SK-N-SH (cell line): ENCODE measurements around the gene UBR3. TPM values are rescaled to one million over a fixed set of nuclear protein-coding genes. Genes with fewer than 3 reads are reported as not detected.
A peak's percentile ranks its signal among the peaks of the same experiment; 100 is the strongest.

Experiments
- CTCF ChIA-PET: fragments of 300-600, 350-600 bp; formaldehyde crosslinking; extraction: SDS; loops from one replicate; lab custom pipeline; 2021; lab: Yijun Ruan, JAX
- POLR2A ChIA-PET: fragments of 350-600 bp; sonication (Branson Sonifier 250); formaldehyde crosslinking; extraction: SDS; loops from one replicate; lab custom pipeline; 2020; ENCODE audit warnings: antibody characterized with exemption, inconsistent platforms; lab: Yijun Ruan, JAX
- DNase-seq: peaks from one replicate; pipeline ENCODE4 v3.0.0; 2012
- H2AFZ ChIP-seq: fragments of 200-600 bp; sonication (generic); 2 replicates; pipeline ENCODE4 v1.8.1; 2016; ENCODE audit warnings: antibody characterized with exemption, mild to moderate bottlenecking, low read depth
- H3F3A ChIP-seq: fragments of 200-600 bp; sonication (generic); replicated peaks from 2 replicates; pipeline ENCODE3; 2016; ENCODE audit warnings: antibody characterized with exemption, mild to moderate bottlenecking; ENCODE audit not compliant: insufficient read depth
- H3K27ac ChIP-seq, 2 experiments: fragments of 200-500 bp in 1 of 2; fragments of 200-600 bp in 1 of 2; sonication (Bioruptor generic) in 1 of 2; sonication (generic), shearing (Covaris generic) in 1 of 2; 2 replicates each; pipeline versions ENCODE4 v1.5.1 to v1.6.1; 2014 to 2016; ENCODE audit warnings: low read depth in 2 of 2, inconsistent platforms in 1 of 2, low read length in 1 of 2, mild to moderate bottlenecking in 1 of 2, mixed read lengths in 1 of 2
- H3K27me3 ChIP-seq: fragments of 200-600 bp; sonication (generic), shearing (Covaris generic); 2 replicates; pipeline ENCODE4 v1.6.1; 2016; ENCODE audit warnings: mixed run types; ENCODE audit not compliant: insufficient read depth
- H3K36me3 ChIP-seq, 2 experiments: fragments of 200-500 bp in 1 of 2; fragments of 200-600 bp in 1 of 2; sonication (Bioruptor generic) in 1 of 2; sonication (generic) in 1 of 2; replicated peaks in 1 of 2; 2 replicates each; pipeline versions ENCODE3 to v1.5.1; 2014 to 2016; ENCODE audit warnings: low read length in 1 of 2, mild to moderate bottlenecking in 1 of 2; ENCODE audit not compliant: insufficient read depth in 2 of 2, control insufficient read depth in 1 of 2
- H3K4me1 ChIP-seq, 2 experiments: fragments of 200-500 bp in 1 of 2; fragments of 200-600 bp in 1 of 2; sonication (Bioruptor generic) in 1 of 2; sonication (generic), shearing (Covaris generic) in 1 of 2; 2 replicates each; pipeline versions ENCODE4 v1.5.1 to v1.6.1; 2014 to 2016; ENCODE audit warnings: low read depth in 1 of 2, low read length in 1 of 2, mixed run types in 1 of 2; ENCODE audit not compliant: insufficient read depth in 2 of 2, control insufficient read depth in 1 of 2
- H3K4me2 ChIP-seq: fragments of 200-600 bp; sonication (generic), shearing (Covaris generic); 2 replicates; pipeline ENCODE4 v1.6.1; 2017; ENCODE audit warnings: mixed run types
- H3K4me3 ChIP-seq, 2 experiments: fragments of 200-500 bp in 1 of 2; fragments of 200-600 bp in 1 of 2; sonication (Bioruptor generic) in 1 of 2; sonication (generic), shearing (Covaris generic) in 1 of 2; 2 replicates each; pipeline versions ENCODE4 v1.5.1 to v1.8.1; 2014 to 2016; ENCODE audit warnings: low read depth in 2 of 2, inconsistent platforms in 1 of 2, low read length in 1 of 2, mild to moderate bottlenecking in 1 of 2, mixed read lengths in 1 of 2, moderate library complexity in 1 of 2
- H3K79me2 ChIP-seq: fragments of 200-600 bp; sonication (generic); 2 replicates; pipeline ENCODE4 v1.8.1; 2017; ENCODE audit warnings: mild to moderate bottlenecking; ENCODE audit not compliant: insufficient read depth
- H3K9ac ChIP-seq: fragments of 200-600 bp; sonication (generic); 2 replicates; pipeline ENCODE4 v1.6.1; 2017; ENCODE audit warnings: mixed run types
- H3K9me2 ChIP-seq: fragments of 200-600 bp; sonication (generic); 2 replicates; pipeline ENCODE4 v1.6.1; 2017; ENCODE audit warnings: mixed run types
- H3K9me3 ChIP-seq: fragments of 200-600 bp; sonication (generic); 2 replicates; pipeline ENCODE4 v1.6.1; 2017; ENCODE audit warnings: mixed run types, mild to moderate bottlenecking, moderate library complexity
- H4K20me1 ChIP-seq: fragments of 200-600 bp; sonication (generic); 2 replicates; pipeline ENCODE4 v1.6.1; 2017; ENCODE audit warnings: mild to moderate bottlenecking, mixed run types; ENCODE audit not compliant: insufficient read depth
- FOXM1 ChIP-seq: IDR thresholded peaks from 2 replicates; pipeline ENCODE4 v1.4.0; 2012; ENCODE audit warnings: low read depth, mild to moderate bottlenecking
- JUND ChIP-seq: IDR thresholded peaks from 2 replicates; pipeline ENCODE4 v1.4.0; 2012
- MEF2A ChIP-seq: IDR thresholded peaks from 2 replicates; pipeline ENCODE4 v1.4.0; 2012; ENCODE audit warnings: low read depth, borderline replicate concordance
- MXI1 ChIP-seq: IDR thresholded peaks from 2 replicates; pipeline ENCODE4 v1.6.1; 2012; ENCODE audit warnings: mild to moderate bottlenecking, low read depth, low read length, improper control_type of control experiment
- NRF1 ChIP-seq: IDR thresholded peaks from 2 replicates; pipeline ENCODE4 v1.6.1; 2012; ENCODE audit warnings: low read depth, mild to moderate bottlenecking, low read length
- WGBS: methylation state at CpG from one replicate; pipeline ENCODE4 v1.1.6; 2017; ENCODE audit warnings: low lambda C conversion rate; 5-methylcytosine and 5-hydroxymethylcytosine counted together
- polyA plus RNA-seq, 3 experiments: library from polyadenylated mRNA; depleted of rRNA; stranded (reverse); fragments of >200 nt; gene quantifications; 2 replicates each; pipeline ENCODE4 v1.2.3, GENCODE V29; 2012
- TF ChIP-seq, protein P1 (sequence below): IDR thresholded peaks from 2 replicates; pipeline ENCODE4; 2012
- TF ChIP-seq, protein P2 (sequence below): IDR thresholded peaks from 2 replicates; pipeline ENCODE4 v1.6.1; 2012; ENCODE audit warnings: mild to moderate bottlenecking, low read depth, low read length, moderate library complexity

Gene UBR3
- polyA plus RNA-seq, 1 of the 3 experiments (the other 2 are of a cell fraction): 5.2 TPM

GRCh38 chr2:170077830-170078569 is 250.7 kb downstream of the UBR3 start:
- no peak overlapping the region for H3K4me3 ChIP-seq
- H2AFZ ChIP-seq: no peak overlapping the region
- TF ChIP-seq MXI1 (no peak), MEF2A (no peak), FOXM1 (no peak), JUND (no peak)
- TF ChIP-seq, protein P1, sequence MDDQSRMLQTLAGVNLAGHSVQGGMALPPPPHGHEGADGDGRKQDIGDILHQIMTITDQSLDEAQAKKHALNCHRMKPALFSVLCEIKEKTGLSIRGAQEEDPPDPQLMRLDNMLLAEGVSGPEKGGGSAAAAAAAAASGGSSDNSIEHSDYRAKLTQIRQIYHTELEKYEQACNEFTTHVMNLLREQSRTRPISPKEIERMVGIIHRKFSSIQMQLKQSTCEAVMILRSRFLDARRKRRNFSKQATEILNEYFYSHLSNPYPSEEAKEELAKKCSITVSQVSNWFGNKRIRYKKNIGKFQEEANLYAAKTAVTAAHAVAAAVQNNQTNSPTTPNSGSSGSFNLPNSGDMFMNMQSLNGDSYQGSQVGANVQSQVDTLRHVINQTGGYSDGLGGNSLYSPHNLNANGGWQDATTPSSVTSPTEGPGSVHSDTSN: no peak
- TF ChIP-seq, protein P2, sequence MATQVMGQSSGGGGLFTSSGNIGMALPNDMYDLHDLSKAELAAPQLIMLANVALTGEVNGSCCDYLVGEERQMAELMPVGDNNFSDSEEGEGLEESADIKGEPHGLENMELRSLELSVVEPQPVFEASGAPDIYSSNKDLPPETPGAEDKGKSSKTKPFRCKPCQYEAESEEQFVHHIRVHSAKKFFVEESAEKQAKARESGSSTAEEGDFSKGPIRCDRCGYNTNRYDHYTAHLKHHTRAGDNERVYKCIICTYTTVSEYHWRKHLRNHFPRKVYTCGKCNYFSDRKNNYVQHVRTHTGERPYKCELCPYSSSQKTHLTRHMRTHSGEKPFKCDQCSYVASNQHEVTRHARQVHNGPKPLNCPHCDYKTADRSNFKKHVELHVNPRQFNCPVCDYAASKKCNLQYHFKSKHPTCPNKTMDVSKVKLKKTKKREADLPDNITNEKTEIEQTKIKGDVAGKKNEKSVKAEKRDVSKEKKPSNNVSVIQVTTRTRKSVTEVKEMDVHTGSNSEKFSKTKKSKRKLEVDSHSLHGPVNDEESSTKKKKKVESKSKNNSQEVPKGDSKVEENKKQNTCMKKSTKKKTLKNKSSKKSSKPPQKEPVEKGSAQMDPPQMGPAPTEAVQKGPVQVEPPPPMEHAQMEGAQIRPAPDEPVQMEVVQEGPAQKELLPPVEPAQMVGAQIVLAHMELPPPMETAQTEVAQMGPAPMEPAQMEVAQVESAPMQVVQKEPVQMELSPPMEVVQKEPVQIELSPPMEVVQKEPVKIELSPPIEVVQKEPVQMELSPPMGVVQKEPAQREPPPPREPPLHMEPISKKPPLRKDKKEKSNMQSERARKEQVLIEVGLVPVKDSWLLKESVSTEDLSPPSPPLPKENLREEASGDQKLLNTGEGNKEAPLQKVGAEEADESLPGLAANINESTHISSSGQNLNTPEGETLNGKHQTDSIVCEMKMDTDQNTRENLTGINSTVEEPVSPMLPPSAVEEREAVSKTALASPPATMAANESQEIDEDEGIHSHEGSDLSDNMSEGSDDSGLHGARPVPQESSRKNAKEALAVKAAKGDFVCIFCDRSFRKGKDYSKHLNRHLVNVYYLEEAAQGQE: no peak
- no peaks in the 10 kb centered on the region for H4K20me1 ChIP-seq
- no peak for DNase-seq
- no peak overlapping the region for H3K27ac ChIP-seq
- POLR2A ChIA-PET: no interaction called here
- H3K4me2 ChIP-seq: no peak overlapping the region
- H3K27me3 ChIP-seq: no peaks in the 10 kb centered on the region
- no peaks in the 10 kb centered on the region for H3K79me2 ChIP-seq
- H3K36me3 ChIP-seq: peaks cover 15 to 17% of the 10 kb centered on the region in 2 experiments
- 94% methylated on average over 7 of the region's 7 CpGs for WGBS
- peaks cover 5% of the 10 kb centered on the region for H3F3A ChIP-seq
- H3K9me3 ChIP-seq: no peaks in the 10 kb centered on the region
- no peak overlapping the region for H3K9ac ChIP-seq
- H3K4me1 ChIP-seq: peaks cover 7 to 9% of the 10 kb centered on the region in 2 experiments; a peak in 3 of 4 replicates
- no peaks in the 10 kb centered on the region for H3K9me2 ChIP-seq
- CTCF ChIA-PET: no interaction called here

DNA sequence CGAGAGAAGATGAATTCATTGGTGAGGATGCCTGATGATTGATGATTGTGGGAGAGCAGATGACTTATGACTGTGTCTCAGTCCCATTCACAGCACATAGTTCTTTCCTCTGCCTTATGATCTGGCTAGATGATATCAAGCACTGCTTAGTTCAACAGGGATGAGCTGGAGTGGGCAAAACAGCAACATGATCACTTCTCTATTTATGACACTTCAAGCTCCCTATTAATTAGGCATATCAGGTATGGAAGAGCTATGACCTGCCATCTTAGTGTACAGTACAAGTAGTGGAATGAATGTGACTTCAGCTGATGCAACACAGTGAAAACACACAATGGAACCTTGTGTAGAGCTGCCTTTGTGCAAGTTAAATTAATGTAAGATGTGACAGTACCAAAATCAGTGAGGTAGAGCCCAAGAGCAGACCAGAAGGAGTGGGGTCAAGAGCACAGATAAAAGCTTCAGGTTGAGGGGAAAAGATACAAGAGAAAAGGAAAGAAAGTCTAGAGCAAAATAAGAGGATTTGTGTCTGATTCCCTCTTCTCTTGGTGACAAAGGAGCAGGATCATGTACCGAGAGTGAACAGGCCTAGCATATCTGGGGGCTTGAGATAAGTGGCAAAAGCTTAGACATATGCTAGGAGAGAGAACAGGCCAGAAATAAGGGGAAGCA is 257.7 kb downstream of the UBR3 start:
- H3K36me3 ChIP-seq: peaks cover 11 to 15% of the 10 kb centered on the region in 2 experiments
- TF ChIP-seq, protein P1: peak; percentile 14; the same call in 1 of the 2 replicates
- no peak for TF ChIP-seq NRF1
- H3F3A ChIP-seq: no peaks in the 10 kb centered on the region
- H3K4me1 ChIP-seq: peaks cover 0 to 2% of the 10 kb centered on the region in 2 experiments; a peak in 1 of 4 replicates
- no peak for DNase-seq
- H3K9ac ChIP-seq: no peak overlapping the region
- H3K27ac ChIP-seq: no peak overlapping the region
- ChIA-PET CTCF (no interaction called here), POLR2A (no interaction called here)
- no peaks in the 10 kb centered on the region for H3K9me2 ChIP-seq
- no peak overlapping the region for H2AFZ ChIP-seq
- H3K9me3 ChIP-seq: no peaks in the 10 kb centered on the region
- 92% methylated on average over 2 of the region's 2 CpGs for WGBS
- H3K79me2 ChIP-seq: no peaks in the 10 kb centered on the region
- no peak overlapping the region for H3K4me3 ChIP-seq
- H4K20me1 ChIP-seq: no peaks in the 10 kb centered on the region
- no peak overlapping the region for H3K4me2 ChIP-seq
- H3K27me3 ChIP-seq: no peaks in the 10 kb centered on the region
